CD4-positive, alpha-beta T cell (primary cell): ENCODE data around the gene DSCAML1. TPM values are rescaled to one million over a fixed set of nuclear protein-coding genes. Genes with fewer than 3 reads are reported as not detected.

Experiments
- ATAC-seq: fragments of 200-7000 bp; cut with Tn5 transposase; one replicate; pipeline ENCODE4 v1.10.0; 2022; ENCODE audit warnings: mild to moderate bottlenecking; ENCODE audit not compliant: poor library complexity
- CTCF ChIA-PET: fragments of 350-600 bp; sonication (Branson Sonifier 250); formaldehyde crosslinking; loops from one replicate; lab custom pipeline; 2021; ENCODE audit warnings: antibody characterized with exemption, inconsistent platforms; lab: Charles Lee
- POLR2A ChIA-PET: fragments of 350-600 bp; sonication (Branson Sonifier 250); formaldehyde crosslinking; loops from one replicate; lab custom pipeline; 2021; ENCODE audit warnings: antibody characterized with exemption, inconsistent platforms; lab: Charles Lee
- DNase-seq, 14 experiments: peaks; one replicate each; pipeline ENCODE4 v3.0.0-alpha.2; 2013 to 2020; ENCODE audit warnings: mixed read lengths in 2 of 14
- H3K27ac ChIP-seq, 2 donors: one replicate each; pipeline versions ENCODE4 v1.5.1 to v1.7.0; 2013; ENCODE audit warnings: low read length in 2 of 2, low read depth in 1 of 2, mild to moderate bottlenecking in 1 of 2
- H3K27me3 ChIP-seq, 2 experiments: 1 replicate in 1 of 2; 2 replicates in 1 of 2; pipeline versions ENCODE4 v1.6.1 to v1.7.0; 2013; ENCODE audit warnings: low read length in 2 of 2, control low read depth in 1 of 2, mild to moderate bottlenecking in 1 of 2, moderate library complexity in 1 of 2; ENCODE audit not compliant: insufficient read depth in 2 of 2, control insufficient read depth in 1 of 2
- H3K36me3 ChIP-seq: one replicate; pipeline ENCODE4 v1.6.1; 2013; ENCODE audit warnings: low read length, control low read depth; ENCODE audit not compliant: insufficient read depth
- H3K4me1 ChIP-seq: one replicate; pipeline ENCODE4 v1.6.1; 2013; ENCODE audit warnings: low read length, control low read depth; ENCODE audit not compliant: insufficient read depth
- H3K4me3 ChIP-seq: one replicate; pipeline ENCODE4 v1.5.1; 2013; ENCODE audit warnings: mild to moderate bottlenecking, low read length, moderate library complexity
- H3K9me3 ChIP-seq, 2 experiments: 1 replicate in 1 of 2; 2 replicates in 1 of 2; pipeline versions ENCODE4 v1.6.1 to v1.7.0; 2013; ENCODE audit warnings: low read length in 2 of 2, mild to moderate bottlenecking in 2 of 2, control low read depth in 1 of 2, moderate library complexity in 1 of 2; ENCODE audit not compliant: control insufficient read depth in 1 of 2, insufficient read depth in 1 of 2
- H3K27ac Mint-ChIP-seq: one replicate; pipeline ENCODE4 v1.8.0; 2020; ENCODE audit warnings: mixed read lengths
- H3K27me3 Mint-ChIP-seq: one replicate; pipeline ENCODE4 v1.8.0; 2021; ENCODE audit warnings: mixed read lengths
- H3K36me3 Mint-ChIP-seq: one replicate; pipeline ENCODE4 v1.8.0; 2021; ENCODE audit warnings: low read depth, mixed read lengths
- H3K4me1 Mint-ChIP-seq: one replicate; pipeline ENCODE4 v1.8.0; 2021; ENCODE audit warnings: low read depth, mixed read lengths
- H3K4me3 Mint-ChIP-seq: one replicate; pipeline ENCODE4 v1.8.0; 2020; ENCODE audit warnings: mild to moderate bottlenecking, mixed read lengths
- H3K9me3 Mint-ChIP-seq: one replicate; pipeline ENCODE4 v1.8.0; 2020; ENCODE audit warnings: mixed read lengths
- intact Hi-C, 2 experiments: fragments of 100-400 bp; cut with DNase I in 1 of 2; cut with micrococcal nuclease in 1 of 2; formaldehyde crosslinking; loops; one replicate each; pipeline versions ENCODE4 v1.15.1 to v1.9.0; 2023 to 2025; cut with DNase I, micrococcal nuclease
- total RNA-seq, 174 experiments: library from RNA in 2 of 174; stranded (reverse) in 2 of 174; gene quantifications; one replicate each; pipeline ENCODE4 v1.2.3 and lab custom pipeline; 2021 to 2026
- TF ChIP-seq, protein P1 (sequence below): fragments of 200-600 bp; IDR thresholded peaks from one replicate; pipeline ENCODE4 v1.8.0; 2022; ENCODE audit warnings: antibody characterized with exemption, mild to moderate bottlenecking

DSCAML1 gene
- total RNA-seq, 2 experiments from 2014 or later, result 0.22 to 0.61 TPM

DNA sequence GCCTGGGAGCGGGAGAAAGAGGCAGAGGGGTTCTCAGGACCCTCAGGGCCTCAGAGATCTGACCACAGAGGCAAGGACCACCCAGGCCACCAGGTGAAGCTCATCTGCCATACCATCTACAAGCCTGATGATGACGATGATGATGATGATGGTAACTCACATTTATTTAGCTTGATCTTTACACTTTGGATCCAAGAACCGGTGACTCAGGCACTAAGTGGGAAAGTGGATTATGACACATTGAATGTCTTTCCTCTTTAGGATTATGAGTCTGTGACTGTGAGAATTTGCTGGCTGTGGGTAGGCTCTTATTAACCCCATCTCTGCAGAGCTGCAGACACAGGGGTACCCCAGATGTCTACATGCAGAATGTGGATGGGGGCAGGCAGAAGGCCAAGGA lies 110.3 kb downstream of the DSCAML1 start:
- H3K27me3 Mint-ChIP-seq, result peaks cover 14% of the 10 kb centered on the region
- no peaks in the 10 kb centered on the region for H3K36me3 ChIP-seq
- no peak for DNase-seq
- H3K4me3 Mint-ChIP-seq, result no peak overlapping the region
- H3K4me1 ChIP-seq, result no peaks in the 10 kb centered on the region
- no peaks in the 10 kb centered on the region for H3K36me3 Mint-ChIP-seq
- TF ChIP-seq, protein P1, sequence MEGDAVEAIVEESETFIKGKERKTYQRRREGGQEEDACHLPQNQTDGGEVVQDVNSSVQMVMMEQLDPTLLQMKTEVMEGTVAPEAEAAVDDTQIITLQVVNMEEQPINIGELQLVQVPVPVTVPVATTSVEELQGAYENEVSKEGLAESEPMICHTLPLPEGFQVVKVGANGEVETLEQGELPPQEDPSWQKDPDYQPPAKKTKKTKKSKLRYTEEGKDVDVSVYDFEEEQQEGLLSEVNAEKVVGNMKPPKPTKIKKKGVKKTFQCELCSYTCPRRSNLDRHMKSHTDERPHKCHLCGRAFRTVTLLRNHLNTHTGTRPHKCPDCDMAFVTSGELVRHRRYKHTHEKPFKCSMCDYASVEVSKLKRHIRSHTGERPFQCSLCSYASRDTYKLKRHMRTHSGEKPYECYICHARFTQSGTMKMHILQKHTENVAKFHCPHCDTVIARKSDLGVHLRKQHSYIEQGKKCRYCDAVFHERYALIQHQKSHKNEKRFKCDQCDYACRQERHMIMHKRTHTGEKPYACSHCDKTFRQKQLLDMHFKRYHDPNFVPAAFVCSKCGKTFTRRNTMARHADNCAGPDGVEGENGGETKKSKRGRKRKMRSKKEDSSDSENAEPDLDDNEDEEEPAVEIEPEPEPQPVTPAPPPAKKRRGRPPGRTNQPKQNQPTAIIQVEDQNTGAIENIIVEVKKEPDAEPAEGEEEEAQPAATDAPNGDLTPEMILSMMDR, result no peak
- ATAC-seq, result no peak
- intact Hi-C loops, result no loop called here
- no peaks in the 10 kb centered on the region for H3K9me3 Mint-ChIP-seq
- no peak overlapping the region for H3K27ac Mint-ChIP-seq
- no peak overlapping the region for H3K27ac ChIP-seq
- CTCF ChIA-PET, result no interaction called here
- H3K4me3 ChIP-seq, result no peak overlapping the region
- H3K9me3 ChIP-seq, result no peaks in the 10 kb centered on the region
- POLR2A ChIA-PET, result no interaction called here
- H3K4me1 Mint-ChIP-seq, result no peaks in the 10 kb centered on the region
- peaks cover 0 to 11% of the 10 kb centered on the region in 2 experiments for H3K27me3 ChIP-seq

DNA sequence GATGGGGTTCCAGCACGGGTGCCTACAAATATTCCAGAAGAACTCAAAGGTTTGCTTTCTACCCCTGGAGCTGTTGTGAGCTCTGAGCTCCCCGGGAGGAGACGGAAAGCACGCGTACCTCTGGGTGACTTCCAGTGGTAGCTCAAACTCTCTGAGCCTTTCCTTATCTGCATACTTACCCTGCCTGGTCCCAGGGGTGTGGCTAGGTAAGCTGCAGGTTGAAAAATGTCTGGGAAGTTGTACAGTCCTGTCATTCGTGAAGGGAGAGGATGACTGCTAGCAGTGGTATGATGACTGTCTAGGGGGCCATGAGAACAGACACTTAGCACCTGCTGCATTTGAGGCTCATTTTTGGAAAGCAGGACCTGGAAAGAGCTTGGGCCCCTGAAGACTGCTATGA lies 111.5 kb downstream of the DSCAML1 start:
- Mint-ChIP-seq H3K4me3 (no peak overlapping the region), H3K36me3 (no peaks in the 10 kb centered on the region), H3K27me3 (peaks cover 14% of the 10 kb centered on the region), H3K27ac (no peak overlapping the region), H3K4me1 (no peaks in the 10 kb centered on the region), H3K9me3 (no peaks in the 10 kb centered on the region)
- ChIA-PET CTCF (no interaction called here), POLR2A (no interaction called here)
- H3K4me3 ChIP-seq, result no peak overlapping the region
- no peaks in the 10 kb centered on the region for H3K4me1 ChIP-seq
- no peaks in the 10 kb centered on the region for H3K36me3 ChIP-seq
- no peaks in the 10 kb centered on the region for H3K9me3 ChIP-seq
- ATAC-seq (no peak), DNase-seq (no peak)
- TF ChIP-seq, protein P1, result no peak
- peaks cover 0 to 11% of the 10 kb centered on the region in 2 experiments for H3K27me3 ChIP-seq
- intact Hi-C loops, result no loop called here
- no peak overlapping the region for H3K27ac ChIP-seq

DNA sequence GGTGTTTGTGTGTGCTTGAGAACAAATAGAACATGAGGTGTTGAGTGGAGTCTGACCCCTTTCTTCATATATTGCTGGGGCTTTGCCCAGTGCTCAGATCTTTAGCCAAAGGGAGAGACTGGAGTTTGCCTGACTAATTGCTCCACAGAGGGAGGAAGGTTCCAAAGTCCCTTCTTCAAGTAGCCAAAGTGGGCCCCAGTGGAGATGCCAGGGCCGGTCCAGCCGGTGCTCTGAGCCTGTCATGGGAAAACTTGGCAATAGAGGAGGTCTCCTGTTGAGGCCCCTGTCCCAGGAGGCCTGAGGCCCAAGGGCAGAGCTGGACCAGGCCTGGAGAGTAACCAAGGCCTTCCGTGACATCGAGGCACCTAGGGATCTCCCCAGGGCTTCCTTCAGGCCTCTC lies 112.3 kb downstream of the DSCAML1 start:
- Histone ChIP-seq H3K4me3 (no peak overlapping the region), H3K4me1 (no peaks in the 10 kb centered on the region), H3K27ac (no peak overlapping the region), H3K27me3 (peaks cover 0 to 11% of the 10 kb centered on the region in 2 experiments), H3K36me3 (no peaks in the 10 kb centered on the region), H3K9me3 (no peaks in the 10 kb centered on the region)
- no peaks in the 10 kb centered on the region for H3K36me3 Mint-ChIP-seq
- intact Hi-C loops, result no loop called here
- no peaks in the 10 kb centered on the region for H3K4me1 Mint-ChIP-seq
- no peak overlapping the region for H3K4me3 Mint-ChIP-seq
- no peaks in the 10 kb centered on the region for H3K9me3 Mint-ChIP-seq
- peaks cover 14% of the 10 kb centered on the region for H3K27me3 Mint-ChIP-seq
- ATAC-seq (no peak), DNase-seq (no peak)
- H3K27ac Mint-ChIP-seq, result no peak overlapping the region
- CTCF ChIA-PET, result no interaction called here
- POLR2A ChIA-PET, result no interaction called here
- TF ChIP-seq, protein P1, result no peak
